ENCODE measurements around the gene MDM1.

DNA sequence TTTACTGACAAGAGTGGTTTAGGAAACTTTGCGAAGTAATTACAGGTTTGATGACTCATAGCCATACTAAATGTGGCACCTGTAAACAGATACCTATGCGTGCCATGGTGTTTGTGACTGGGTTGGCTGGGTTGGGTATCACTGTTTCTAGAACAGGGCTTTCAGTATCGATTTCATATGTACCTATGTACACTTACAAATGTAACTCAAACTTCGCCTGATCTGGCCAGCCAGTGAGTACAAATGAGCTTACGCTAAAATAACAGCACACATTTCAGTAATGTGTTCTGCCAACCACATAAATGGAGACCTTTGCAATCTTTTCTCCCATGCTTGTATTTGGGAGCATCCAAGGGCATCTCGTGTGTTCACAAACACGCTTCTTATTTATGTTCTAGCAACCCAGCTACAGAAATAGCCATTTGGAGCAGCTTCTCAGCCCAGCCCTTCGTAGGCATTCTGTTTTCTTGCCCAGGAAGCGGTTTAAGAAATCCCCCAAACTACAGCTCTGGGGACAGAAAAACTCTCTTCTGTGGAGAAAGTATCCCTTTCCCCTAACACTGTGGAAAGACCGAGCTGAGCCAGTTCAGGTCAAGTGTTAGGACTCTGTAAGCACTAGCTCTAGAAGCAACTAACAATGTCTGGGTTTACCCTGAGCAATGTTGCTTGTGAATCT lies 42.3 kb upstream of the MDM1 start:
- TF ChIP-seq CTCF (conservative IDR thresholded peaks at IDR 0.05; ENCODE audit: low read depth in 2 of 2) (no peak), REST (IDR thresholded peaks at IDR 0.05; ENCODE audit: unreplicated experiment) (no peak), POLR2AphosphoS5 (IDR thresholded peaks at IDR 0.05; ENCODE audit: low read depth) (no peak), EZH2 (IDR thresholded peaks at IDR 0.05; ENCODE audit: low read depth, unreplicated experiment) (no peak), CREB1 (CRISPR knock-in tag; IDR thresholded peaks at IDR 0.05; ENCODE audit: low read depth) (no peak), EZH2phosphoT487 (IDR thresholded peaks at IDR 0.05; ENCODE audit: unreplicated experiment) (no peak), ETS1 (IDR thresholded peaks at IDR 0.05) (no peak), ZNF462 (CRISPR knock-in tag; IDR thresholded peaks at IDR 0.05) (no peak), JUNB (IDR thresholded peaks at IDR 0.05; ENCODE audit: unreplicated experiment) (no peak), ZNF114 (CRISPR knock-in tag; IDR thresholded peaks at IDR 0.05) (no peak), ZNF331 (CRISPR knock-in tag; IDR thresholded peaks at IDR 0.05; ENCODE audit: low read depth) (no peak), STAT1 (IDR thresholded peaks at IDR 0.05; ENCODE audit: unreplicated experiment) (no peak), NANOG (IDR thresholded peaks at IDR 0.05; ENCODE audit: borderline replicate concordance) (no peak)

All from GM23338 (cell line).